ENCODE data around the gene RAET1L. TPM values are rescaled to one million over a fixed set of nuclear protein-coding genes. Genes with fewer than 3 reads are reported as not detected.
"Not testable (repeated sequence)": the region's sequence is repeated elsewhere in the genome, so short reads cannot be mapped to it uniquely, and the experiment has no call there.

Gene RAET1L
- total RNA-seq (not detected), polyA plus RNA-seq (not detected)
- long read RNA-seq, donor 1: 0 reads
- long read RNA-seq, donor 2: 0 reads
- long read RNA-seq, donor 3: 0 reads
- long read RNA-seq, donor 4: 0 reads

GRCh38 chr6:150025201-150025917 is at the start of gene RAET1L:
Gene RAET1L (minus strand): TSS chr6:150025532. CDS start chr6:150025471, 61 bp downstream.
- DNase-seq: peak; percentile 66 to 81 (median 78)
- H3K27me3 ChIP-seq (ENCODE audit: control insufficient read depth, insufficient read depth): no peaks in the 10 kb centered on the region

DNA sequence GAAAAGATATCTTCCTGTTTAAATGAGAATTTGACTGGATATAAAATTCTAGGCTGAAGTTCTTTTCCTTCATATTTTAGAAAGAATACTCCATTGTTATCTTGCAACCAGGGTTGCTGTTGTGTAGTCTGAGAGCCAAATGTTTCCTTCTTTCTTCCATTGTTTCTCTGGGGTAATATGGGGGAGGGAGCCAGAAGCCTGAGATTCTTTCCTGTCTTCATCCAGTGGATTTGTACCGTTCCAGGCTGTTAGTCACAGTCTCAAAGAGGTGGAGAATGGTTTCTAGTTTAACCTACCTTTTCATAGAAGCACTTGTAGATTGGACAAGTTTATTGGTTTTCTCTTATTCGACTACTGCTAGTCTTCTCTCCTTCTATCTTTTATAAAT is 49.7 kb upstream of the RAET1L start:
- no peaks in the 10 kb centered on the region for H3K27me3 ChIP-seq (ENCODE audit: control insufficient read depth, insufficient read depth)
- WGBS: 60% methylated on average over 2 of the region's 2 CpGs
- no peaks in the 10 kb centered on the region for H3K4me1 ChIP-seq (ENCODE audit: control insufficient read depth, insufficient read depth, low read length)
- no peak overlapping the region for H3K27ac ChIP-seq (ENCODE audit: low read length)
- ATAC-seq (no peak), DNase-seq (no peak)
- no peak overlapping the region for H3K4me3 ChIP-seq (ENCODE audit: low read length)
- H3K9me3 ChIP-seq (ENCODE audit: control insufficient read depth, low read length): no peaks in the 10 kb centered on the region
- intact Hi-C loops (cut with DNase I): loop anchor here in 2 of 4 donors (5.0 to 10.0 kb wide), 2 partner anchors 317 to 320 kb away; no protein-coding TSS in a partner anchor

More at GRCh38 chr6:150025201-150025917, at the start of gene RAET1L:
- H3K4me1 ChIP-seq (ENCODE audit: control insufficient read depth, insufficient read depth, low read length): no peaks in the 10 kb centered on the region
- peak within 1 kb of the TSS; percentile 32 for H3K4me3 ChIP-seq (ENCODE audit: low read length)
- H3K9me3 ChIP-seq (ENCODE audit: control insufficient read depth, low read length): no peaks in the 10 kb centered on the region
- WGBS: 5% methylated on average over 36 of the region's 36 CpGs
- ATAC-seq: peak; percentile 54 to 79
- intact Hi-C loops (cut with DNase I): no loop called here
- no peak within 1 kb of the TSS for H3K27ac ChIP-seq (ENCODE audit: low read length)

DNA sequence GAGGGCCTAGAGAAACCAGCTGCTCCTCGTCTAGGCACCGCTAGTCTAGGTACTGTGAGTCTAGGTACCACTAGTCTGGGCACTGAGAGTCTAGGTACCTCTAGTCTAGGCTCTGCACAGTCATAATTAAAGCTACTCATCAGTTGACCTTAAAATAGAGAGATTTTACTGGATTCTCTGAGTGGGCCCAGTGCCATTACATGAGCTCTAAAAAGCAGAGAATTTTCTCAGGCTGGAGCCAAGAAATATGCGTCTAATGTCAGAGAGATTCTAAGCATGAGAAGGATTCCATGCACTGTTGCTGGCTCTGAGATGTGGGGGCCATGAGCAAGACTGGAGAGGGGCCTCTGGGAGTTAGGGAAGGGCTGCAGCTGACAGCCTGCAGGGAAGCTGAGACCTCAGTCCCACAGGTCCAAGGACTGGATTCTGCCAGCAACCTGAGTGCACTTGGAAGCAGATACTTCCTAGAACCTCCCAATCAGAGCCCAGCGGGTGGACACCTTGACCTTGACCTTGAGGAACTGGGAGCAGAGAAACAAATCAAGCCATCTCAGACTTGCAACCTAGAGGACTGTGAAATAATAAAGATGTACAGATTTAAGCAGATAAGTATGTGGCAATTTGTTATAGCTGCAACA is 49.2 kb upstream of the RAET1L start:
- not testable (repeated sequence) for H3K9me3 ChIP-seq (ENCODE audit: control insufficient read depth, low read length); H3K4me1 ChIP-seq (ENCODE audit: control insufficient read depth, insufficient read depth, low read length); DNase-seq; H3K4me3 ChIP-seq (ENCODE audit: low read length); H3K27ac ChIP-seq (ENCODE audit: low read length); H3K27me3 ChIP-seq (ENCODE audit: control insufficient read depth, insufficient read depth); ATAC-seq
- WGBS: 76% methylated on average over 4 of the region's 4 CpGs
- intact Hi-C loops (cut with DNase I): loop anchor here in 2 of 4 donors (5.0 to 10.0 kb wide), 2 partner anchors 318 to 320 kb away; no protein-coding TSS in a partner anchor

DNA sequence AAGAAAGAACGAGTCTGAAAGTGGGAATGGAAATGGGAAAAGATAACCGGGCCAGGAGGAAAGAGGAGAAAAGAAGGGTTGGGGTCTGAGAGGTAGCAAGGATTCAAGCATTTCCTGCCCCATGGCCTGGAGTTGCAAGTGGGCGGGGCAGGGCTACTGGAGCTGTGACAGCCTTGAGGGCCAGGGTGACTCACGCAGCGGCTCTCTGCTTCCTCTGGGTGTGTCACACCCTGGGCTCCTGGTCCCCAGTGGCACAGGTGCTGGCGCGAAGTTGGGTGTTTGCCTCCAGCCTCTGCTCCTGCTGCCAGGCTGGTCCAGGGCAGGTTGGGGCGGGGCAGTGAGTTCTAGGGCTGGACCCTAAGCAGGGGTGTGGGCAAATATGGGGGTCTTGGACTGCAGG is 46.9 kb upstream of the RAET1L start:
- H3K4me3 ChIP-seq (ENCODE audit: low read length): no peak overlapping the region
- no peaks in the 10 kb centered on the region for H3K4me1 ChIP-seq (ENCODE audit: control insufficient read depth, insufficient read depth, low read length)
- no peaks in the 10 kb centered on the region for H3K9me3 ChIP-seq (ENCODE audit: control insufficient read depth, low read length)
- WGBS: 59% methylated on average over 8 of the region's 8 CpGs
- intact Hi-C loops (cut with DNase I): loop anchor here in 1 of 4 donors (10.0 kb wide), 1 partner anchor 323 kb away; no protein-coding TSS in a partner anchor
- DNase-seq: peak; percentile 66 to 77 (median 73)
- H3K27ac ChIP-seq (ENCODE audit: low read length): no peak overlapping the region
- H3K27me3 ChIP-seq (ENCODE audit: control insufficient read depth, insufficient read depth): no peaks in the 10 kb centered on the region
- peak in 1 of 2 donors; percentile 24 for ATAC-seq

- DNase-seq (no peak), ATAC-seq (no peak)
- no peaks in the 10 kb centered on the region for H3K9me3 ChIP-seq (ENCODE audit: control insufficient read depth, low read length)
- no peaks in the 10 kb centered on the region for H3K27me3 ChIP-seq (ENCODE audit: control insufficient read depth, insufficient read depth)
- H3K4me1 ChIP-seq (ENCODE audit: control insufficient read depth, insufficient read depth, low read length): no peaks in the 10 kb centered on the region
- 85% methylated on average over 3 of the region's 3 CpGs for WGBS
- H3K4me3 ChIP-seq (ENCODE audit: low read length): no peak overlapping the region
- intact Hi-C loops (cut with DNase I): loop anchor here in 1 of 4 donors (10.0 kb wide), 1 partner anchor 324 kb away; no protein-coding TSS in a partner anchor
- no peak overlapping the region for H3K27ac ChIP-seq (ENCODE audit: low read length)
These were observed 45.0 kb upstream of the RAET1L start for GRCh38 chr6:150070236-150070818.

DNA sequence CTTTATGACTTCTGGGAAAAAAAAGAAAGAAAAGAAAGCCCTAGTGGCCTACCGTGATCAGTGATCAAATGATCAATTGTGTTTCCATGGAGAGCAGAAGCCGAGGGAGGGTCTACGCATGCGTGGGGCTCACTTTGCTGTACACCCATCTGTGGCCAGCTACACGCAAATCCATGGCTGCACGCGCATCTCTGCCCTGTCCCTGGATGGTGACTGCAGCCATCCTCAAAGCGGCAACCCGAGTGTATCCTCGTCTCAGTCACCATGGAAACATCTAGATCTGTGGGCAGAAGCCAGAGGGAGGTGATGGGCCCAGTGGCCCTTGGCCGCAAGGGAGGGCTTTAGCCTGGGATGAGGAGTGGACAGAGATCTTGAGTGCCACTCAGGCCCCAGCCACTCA is 44.4 kb upstream of the RAET1L start:
- ATAC-seq: no peak
- Histone ChIP-seq H3K27ac (ENCODE audit: low read length) (no peak overlapping the region), H3K9me3 (ENCODE audit: control insufficient read depth, low read length) (no peaks in the 10 kb centered on the region), H3K4me3 (ENCODE audit: low read length) (no peak overlapping the region), H3K4me1 (ENCODE audit: control insufficient read depth, insufficient read depth, low read length) (no peaks in the 10 kb centered on the region), H3K27me3 (ENCODE audit: control insufficient read depth, insufficient read depth) (no peaks in the 10 kb centered on the region)
- DNase-seq: peak in 2 of 3 donors; percentile 58 to 60
- 86% methylated on average over 11 of the region's 11 CpGs for whole genome bisulfite sequencing
- intact Hi-C loops (cut with DNase I): loop anchor here in 1 of 4 donors (10.0 kb wide), 1 partner anchor 325 kb away; no protein-coding TSS in a partner anchor

DNA sequence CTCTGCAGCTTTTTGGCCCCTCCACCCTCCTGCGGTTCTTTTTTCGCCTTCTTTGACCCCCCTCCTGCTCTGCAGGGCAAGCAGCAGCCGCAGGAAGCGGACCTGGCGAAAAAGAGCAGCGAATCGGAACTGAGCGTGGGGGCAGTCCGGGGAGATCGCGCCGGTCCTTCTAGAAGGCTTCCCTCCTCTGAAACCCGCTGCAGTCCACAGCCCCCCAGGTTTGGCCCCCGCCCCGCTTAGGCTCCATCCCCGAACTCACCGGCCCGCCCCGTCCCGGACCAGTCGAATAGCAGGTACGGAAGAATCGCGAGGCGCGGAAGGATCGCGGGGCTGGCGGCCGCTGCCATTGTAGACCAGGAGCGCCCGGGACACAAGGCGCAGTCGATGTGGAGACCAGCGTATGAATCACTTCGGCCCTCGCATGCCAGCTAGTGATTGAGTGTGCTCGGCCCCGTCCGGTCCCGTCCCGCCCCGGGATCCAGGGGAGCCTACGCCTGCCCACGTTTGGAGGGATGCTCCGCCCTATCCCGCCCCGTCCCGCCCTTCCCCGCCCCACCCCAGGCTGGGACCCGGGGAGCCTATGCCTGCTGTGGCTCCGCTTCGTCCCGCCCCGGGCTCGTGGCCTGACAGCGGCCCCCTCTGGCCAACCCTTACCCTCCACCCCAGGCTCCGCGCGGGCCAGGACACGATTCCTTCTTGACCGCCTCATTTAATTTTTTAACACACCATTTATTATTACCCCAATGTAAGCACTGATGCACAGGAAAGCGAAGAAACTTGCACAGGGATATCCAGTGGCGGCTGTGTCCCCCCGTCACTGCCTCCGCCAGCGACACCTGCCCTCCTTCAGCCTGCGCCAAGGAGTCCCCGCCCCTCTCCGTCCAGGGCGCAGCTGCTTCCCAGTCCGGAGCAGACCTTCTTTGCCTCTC is 43.7 kb upstream of the RAET1L start, which contains the start of gene ULBP3:
Gene ULBP3 (minus strand): TSS at position 402 of the 929 bp plus-strand sequence. CDS start 55 bp downstream, at position 347.
- intact Hi-C loops (cut with DNase I): no loop called here
- H3K27me3 ChIP-seq (ENCODE audit: control insufficient read depth, insufficient read depth): no peaks in the 10 kb centered on the region
- DNase-seq (peak; percentile 95 to 96 (median 96)), ATAC-seq (peak; percentile 97)
- H3K4me3 ChIP-seq (ENCODE audit: low read length): peak within 1 kb of the TSS; percentile 54
- no peaks in the 10 kb centered on the region for H3K4me1 ChIP-seq (ENCODE audit: control insufficient read depth, insufficient read depth, low read length)
- WGBS: 3% methylated on average over 71 of the region's 72 CpGs
- H3K9me3 ChIP-seq (ENCODE audit: control insufficient read depth, low read length): no peaks in the 10 kb centered on the region
- no peak within 1 kb of the TSS for H3K27ac ChIP-seq (ENCODE audit: low read length)

DNA sequence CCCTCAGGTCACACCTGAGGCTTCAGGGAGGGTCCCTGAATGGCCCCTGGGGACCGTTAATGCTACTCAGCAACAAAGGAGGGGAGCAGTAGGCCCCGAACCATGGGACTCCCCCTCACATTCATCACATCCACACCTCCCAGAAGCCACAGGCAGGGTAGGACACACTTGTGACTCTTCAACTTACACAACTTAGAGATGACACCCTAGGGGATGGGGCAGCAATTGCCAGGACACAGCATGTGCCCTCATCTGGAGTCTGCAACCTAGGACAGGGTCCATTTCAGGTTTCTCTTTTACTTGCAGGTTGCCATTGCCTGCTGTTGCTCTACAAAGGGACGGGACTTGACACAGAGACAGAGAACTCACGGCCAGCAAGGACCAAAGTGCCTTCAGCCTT is 42.8 kb upstream of the RAET1L start:
- WGBS: 58% methylated on average over 4 of the region's 4 CpGs
- DNase-seq (no peak), ATAC-seq (no peak)
- Histone ChIP-seq H3K27me3 (ENCODE audit: control insufficient read depth, insufficient read depth) (no peaks in the 10 kb centered on the region), H3K27ac (ENCODE audit: low read length) (no peak overlapping the region), H3K4me1 (ENCODE audit: control insufficient read depth, insufficient read depth, low read length) (no peaks in the 10 kb centered on the region), H3K9me3 (ENCODE audit: control insufficient read depth, low read length) (no peaks in the 10 kb centered on the region), H3K4me3 (ENCODE audit: low read length) (no peak overlapping the region)
- intact Hi-C loops (cut with DNase I): no loop called here

DNA sequence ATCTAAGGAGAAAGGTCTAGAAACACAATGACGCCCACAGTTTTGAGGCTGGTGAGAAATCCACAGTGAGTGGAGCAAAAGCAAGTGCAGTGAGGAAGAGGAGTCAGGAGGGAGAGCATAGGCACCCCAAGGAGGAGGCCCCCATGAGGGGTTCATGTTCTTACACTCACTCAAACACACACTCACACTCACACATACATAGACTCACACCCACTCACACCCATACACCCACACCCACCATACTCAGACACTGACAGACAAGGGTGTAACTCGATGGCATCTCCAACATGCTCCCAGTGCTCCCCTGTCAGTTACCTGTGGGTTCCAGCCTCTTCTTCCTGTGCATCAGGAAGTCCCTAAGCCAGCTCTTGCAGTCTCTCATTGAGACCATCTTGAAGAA is 39.8 kb upstream of the RAET1L start:
- no peak overlapping the region for H3K4me3 ChIP-seq (ENCODE audit: low read length)
- ATAC-seq (no peak), DNase-seq (no peak)
- H3K4me1 ChIP-seq (ENCODE audit: control insufficient read depth, insufficient read depth, low read length): no peaks in the 10 kb centered on the region
- WGBS: 95% methylated on average over 2 of the region's 2 CpGs
- H3K27ac ChIP-seq (ENCODE audit: low read length): no peak overlapping the region
- intact Hi-C loops (cut with DNase I): no loop called here
- no peaks in the 10 kb centered on the region for H3K27me3 ChIP-seq (ENCODE audit: control insufficient read depth, insufficient read depth)
- no peaks in the 10 kb centered on the region for H3K9me3 ChIP-seq (ENCODE audit: control insufficient read depth, low read length)

- Histone ChIP-seq H3K4me1 (ENCODE audit: control insufficient read depth, insufficient read depth, low read length) (no peaks in the 10 kb centered on the region), H3K27me3 (ENCODE audit: control insufficient read depth, insufficient read depth) (no peaks in the 10 kb centered on the region), H3K4me3 (ENCODE audit: low read length) (no peak overlapping the region), H3K9me3 (ENCODE audit: control insufficient read depth, low read length) (no peaks in the 10 kb centered on the region), H3K27ac (ENCODE audit: low read length) (no peak overlapping the region)
- intact Hi-C loops (cut with DNase I): no loop called here
- no peak for ATAC-seq
- no peak for DNase-seq
- 89% methylated on average over 6 of the region's 6 CpGs for WGBS
These were observed 38.3 kb upstream of the RAET1L start for GRCh38 chr6:150063640-150064039.

Measured in right cardiac atrium (tissue), 5 donors.